Measurements from ENCODE around the gene THEMIS.

GRCh38 chr6:127879685-127880084 is 21.2 kb downstream of the THEMIS start:
- TF ChIP-seq POLR2A (IDR thresholded peaks at IDR 0.05) (no peak), POLR2AphosphoS5 (IDR thresholded peaks at IDR 0.05) (no peak), CTCF (IDR thresholded peaks at IDR 0.05) (no peak), EP300 (IDR thresholded peaks at IDR 0.05; ENCODE audit: low read depth) (no peak)
